GM08714 (cell line): Measurements from ENCODE around the gene CSDE1.

Experiments used
- H3K4me3 ChIP-seq: fragments of 200-500 bp; sonication (Bioruptor generic); 2 replicates; pipeline ENCODE4 v1.5.1; 2014; ENCODE audit warnings: mild to moderate bottlenecking, low read length, inconsistent platforms
- ZNF274 ChIP-seq: IDR thresholded peaks from 2 replicates; pipeline ENCODE4 v1.6.1; 2012; ENCODE audit warnings: mild to moderate bottlenecking, low read depth, low read length

The CSDE1 gene

DNA sequence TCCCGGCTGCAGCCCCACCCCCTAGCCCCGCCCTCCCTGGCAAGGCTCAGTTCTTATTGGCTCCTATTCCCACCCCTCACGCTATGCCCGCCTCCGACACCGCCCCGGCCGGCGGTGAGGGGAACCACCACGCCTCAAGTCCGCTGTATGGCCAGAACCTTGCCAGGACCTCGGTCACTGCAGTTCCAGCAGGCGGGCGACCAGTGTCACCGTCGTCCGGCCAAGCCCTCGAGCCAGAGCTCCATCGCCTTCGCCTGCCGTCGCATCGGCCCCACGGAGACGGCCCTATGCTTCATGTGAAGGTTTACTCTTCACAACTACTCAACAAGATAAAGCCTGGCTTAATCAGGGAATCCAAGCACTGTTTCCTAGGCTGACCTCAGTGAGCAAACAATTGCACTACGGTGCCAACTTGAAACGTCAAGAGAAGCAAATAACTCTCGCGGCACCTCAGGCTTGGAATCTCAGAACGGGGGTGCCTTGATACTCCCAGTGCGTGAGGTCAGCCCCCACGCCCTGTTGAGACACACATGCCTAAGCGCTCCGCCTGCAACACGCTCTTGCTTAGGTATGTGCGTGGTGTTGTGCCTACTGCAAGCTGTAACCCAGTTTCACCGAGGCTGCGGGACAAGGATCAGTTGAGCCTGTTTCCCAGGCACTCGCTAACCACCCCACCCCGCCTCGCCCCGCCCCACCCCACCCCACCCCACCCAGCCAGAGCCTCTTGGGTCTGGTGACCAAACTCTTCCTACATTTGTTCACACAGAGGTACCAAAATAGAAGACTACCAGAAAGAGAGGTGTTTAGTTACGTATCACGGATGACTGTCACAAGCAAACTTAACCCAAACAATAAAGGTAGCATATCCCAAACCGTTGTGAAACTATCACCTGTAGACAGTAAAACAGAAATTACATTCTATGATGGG, 87.4 kb downstream of the CSDE1 start:
- H3K4me3 ChIP-seq, result peak overlapping the region; percentile 67; the same call in 1 of the 2 replicates

DNA sequence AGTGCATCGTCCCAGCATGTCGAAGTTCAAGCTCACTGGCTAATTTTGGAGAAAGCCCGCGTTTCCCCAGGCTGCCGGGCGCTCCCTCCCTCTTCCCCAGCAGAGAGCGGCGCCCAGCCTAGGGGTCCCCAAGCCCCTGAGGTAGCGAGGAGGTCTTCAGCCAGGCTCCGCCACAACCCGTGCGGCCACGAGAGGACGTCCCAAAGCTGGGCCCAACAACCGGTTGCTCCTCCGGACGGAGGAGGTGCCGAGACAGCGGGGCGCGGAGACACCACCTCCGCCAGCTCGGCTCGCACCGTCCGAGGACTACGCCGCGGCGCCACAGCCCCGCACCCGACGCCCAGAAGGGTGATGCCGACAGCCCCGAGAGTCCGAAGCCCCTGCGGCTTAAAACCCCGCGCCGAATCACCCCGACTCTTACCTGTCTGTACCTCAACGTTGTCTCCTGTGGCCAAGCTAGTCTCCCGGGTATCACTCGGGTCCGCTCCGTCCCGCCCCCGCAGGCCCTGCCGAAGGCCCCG, 88.2 kb downstream of the CSDE1 start, which contains the start of gene DENND2C:
TSS of gene DENND2C (minus strand) at position 488 of the 521 bp plus-strand sequence. CDS start 44,065 bp downstream, outside the sequence.
- TF ChIP-seq ZNF274, result no peak
- peak within 1 kb of the TSS; percentile 67 for H3K4me3 ChIP-seq

More for the DNA sequence above, 87.4 kb downstream of the CSDE1 start:
- no peak for TF ChIP-seq ZNF274

DNA sequence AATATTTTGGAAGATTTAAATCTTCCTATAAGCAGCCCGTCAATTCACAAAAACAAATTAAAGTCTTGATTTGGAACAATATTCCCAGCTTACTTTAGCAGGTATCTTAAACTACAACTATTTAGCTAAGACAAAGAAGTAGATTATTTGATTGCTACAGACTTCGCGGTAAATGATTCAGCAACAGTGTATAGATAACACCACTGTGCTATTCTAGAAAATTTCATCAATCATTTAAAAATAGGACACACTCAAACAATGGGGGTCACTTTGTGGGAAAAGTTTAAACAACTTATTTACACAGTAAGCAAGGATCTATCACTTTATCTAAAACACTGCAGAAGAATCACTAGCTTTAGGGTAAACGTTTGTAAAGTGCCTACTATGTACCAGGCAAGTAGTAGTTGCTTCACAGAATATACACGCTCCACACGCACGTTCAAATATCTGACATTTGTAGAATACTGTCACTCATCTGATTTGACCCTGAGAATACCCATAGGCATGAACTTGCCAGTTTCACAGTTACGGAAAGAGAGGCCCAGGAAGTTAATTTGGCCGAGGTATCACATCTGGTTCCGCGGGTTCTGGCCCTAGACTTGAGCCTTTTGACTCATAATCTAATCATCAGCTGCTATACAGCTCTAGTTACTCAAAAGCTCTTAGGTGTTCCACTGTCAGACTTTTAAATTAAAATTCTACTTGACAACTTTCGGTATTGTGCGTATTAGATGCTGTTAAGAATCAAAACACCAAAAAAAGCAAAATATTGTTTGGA, 88.8 kb downstream of the CSDE1 start:
- no peak for TF ChIP-seq ZNF274
- H3K4me3 ChIP-seq, result peak overlapping the region; percentile 61

DNA sequence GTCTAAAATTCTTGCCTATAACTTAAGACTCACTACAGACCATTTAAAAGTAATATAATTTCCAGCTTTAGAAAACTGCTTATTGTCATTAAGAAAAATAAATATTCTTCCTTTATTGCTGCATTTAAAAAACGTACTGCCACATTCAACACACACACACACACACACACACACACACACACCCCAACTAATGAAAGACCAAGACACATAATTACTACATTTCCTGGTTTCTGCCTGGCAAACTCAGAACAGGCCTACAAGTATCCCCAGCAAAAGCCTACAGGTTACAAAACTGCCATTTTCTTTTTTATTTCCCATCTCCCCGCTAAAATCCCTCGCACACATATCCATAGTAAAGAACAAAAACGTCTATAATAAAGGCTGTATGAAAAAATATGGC, 89.4 kb downstream of the CSDE1 start:
- H3K4me3 ChIP-seq, result no peak overlapping the region

DNA sequence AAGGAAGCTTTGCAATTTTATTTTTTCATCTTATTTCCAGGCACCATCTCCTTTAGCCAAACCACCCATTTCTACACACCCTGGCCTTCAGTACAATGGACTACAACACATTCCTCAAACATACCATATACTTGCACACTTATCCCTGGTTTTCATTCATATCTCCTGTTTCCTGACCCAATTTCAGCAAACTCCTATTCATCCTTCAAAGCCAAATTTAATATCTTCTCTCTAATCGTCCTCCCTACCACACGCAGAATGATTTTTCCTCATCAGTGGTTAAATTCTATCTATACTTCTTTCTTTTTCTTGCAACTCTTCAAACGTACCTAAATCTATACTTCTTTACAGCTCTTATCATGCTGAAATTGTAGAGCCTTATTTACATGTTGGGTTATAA, 90.8 kb downstream of the CSDE1 start:
- TF ChIP-seq ZNF274, result no peak
- H3K4me3 ChIP-seq, result no peak overlapping the region

More for the DNA sequence above, 89.4 kb downstream of the CSDE1 start:
- TF ChIP-seq ZNF274, result no peak
